NCI-H1105 treated with DMSO at 0.1 percent for 48 hours (cell line): ENCODE data around the gene KIF18A.
"Not testable (repeated sequence)": the region's sequence is repeated elsewhere in the genome, so short reads cannot be mapped to it uniquely, and the experiment has no call there.

Experiments
- DNase-seq: peaks from one replicate; lab custom pipeline; 2025; lab: John Stamatoyannopoulos, UW

KIF18A gene

GRCh38 chr11:28107750-28108618 is at the start of gene KIF18A, which contains the start of gene METTL15:
Gene KIF18A, minus strand, starts transcription at chr11:28108156. Its CDS starts 10,209 bp downstream, at chr11:28097947.
Gene METTL15, plus strand, starts transcription at chr11:28108388. Its CDS starts 4,947 bp downstream, at chr11:28113335.
- DNase-seq: peak; percentile 99

- DNase-seq: no peak
These were observed 45.6 kb upstream of the KIF18A start for GRCh38 chr11:28153586-28153985.

- no peak for DNase-seq
These were observed 44.8 kb upstream of the KIF18A start for GRCh38 chr11:28152743-28153142.

GRCh38 chr11:28146123-28146751 is 38.3 kb upstream of the KIF18A start:
- DNase-seq: no peak

GRCh38 chr11:28144808-28145207 is 36.9 kb upstream of the KIF18A start:
- no peak for DNase-seq

- no peak for DNase-seq
These were observed 34.8 kb upstream of the KIF18A start for GRCh38 chr11:28142724-28143123.

- no peak for DNase-seq
These were observed 32.9 kb upstream of the KIF18A start for GRCh38 chr11:28140689-28141455.

GRCh38 chr11:28139841-28140415 is 32.0 kb upstream of the KIF18A start:
- no peak for DNase-seq

GRCh38 chr11:28137832-28138231 is 29.9 kb upstream of the KIF18A start:
- no peak for DNase-seq

GRCh38 chr11:28137366-28137765 is 29.4 kb upstream of the KIF18A start:
- DNase-seq: no peak

- not testable (repeated sequence) for DNase-seq
These were observed 28.2 kb upstream of the KIF18A start for GRCh38 chr11:28136157-28136556.

- no peak for DNase-seq
These were observed 25.2 kb upstream of the KIF18A start for GRCh38 chr11:28133146-28133545.

- DNase-seq: no peak
These were observed 24.6 kb upstream of the KIF18A start for GRCh38 chr11:28132548-28132947.

- no peak for DNase-seq
These were observed 15.2 kb upstream of the KIF18A start for GRCh38 chr11:28123151-28123581.

- DNase-seq: no peak
These were observed 9.8 kb upstream of the KIF18A start for GRCh38 chr11:28117712-28118111.

- DNase-seq: no peak
These were observed 6.8 kb upstream of the KIF18A start for GRCh38 chr11:28114731-28115130.

GRCh38 chr11:28114116-28114515 is 6.2 kb upstream of the KIF18A start:
- DNase-seq: no peak

- no peak for DNase-seq
These were observed 2.9 kb upstream of the KIF18A start for GRCh38 chr11:28110821-28111200.

GRCh38 chr11:28110108-28110820 is 2.3 kb upstream of the KIF18A start:
- peak; percentile 72 for DNase-seq

- no peak for DNase-seq
These were observed 1.0 kb upstream of the KIF18A start for GRCh38 chr11:28108958-28109357.

- DNase-seq: peak; percentile 64
These were observed 686 bp downstream of the KIF18A start for GRCh38 chr11:28107191-28107749.
